GM10266 (cell line): ENCODE results near the gene ZNF469.

Experiments used
- DNase-seq: peaks from one replicate; pipeline ENCODE4 v3.0.0; 2012; ENCODE audit errors: extremely low spot score
- CTCF ChIP-seq: IDR thresholded peaks from 2 replicates; pipeline ENCODE4 v1.5.1; 2012; ENCODE audit warnings: mild to moderate bottlenecking, low read depth; ENCODE audit not compliant: control insufficient read depth, insufficient read depth; ENCODE audit errors: missing control alignments

Gene ZNF469

GRCh38 chr16:88398170-88398873 is 15.6 kb downstream of the ZNF469 start:
- no peak for DNase-seq
- no peak for TF ChIP-seq CTCF

GRCh38 chr16:88398874-88399178 is 16.1 kb downstream of the ZNF469 start:
- no peak for TF ChIP-seq CTCF
- DNase-seq, result no peak

GRCh38 chr16:88400186-88400585 is 17.4 kb downstream of the ZNF469 start:
- no peak for DNase-seq
- TF ChIP-seq CTCF, result no peak

- DNase-seq, result no peak
- TF ChIP-seq CTCF, result no peak
Measured at GRCh38 chr16:88401604-88402246, 19.0 kb downstream of the ZNF469 start.

GRCh38 chr16:88402551-88403240 is 19.9 kb downstream of the ZNF469 start:
- TF ChIP-seq CTCF, result no peak
- no peak for DNase-seq

GRCh38 chr16:88403794-88404581 is 21.2 kb downstream of the ZNF469 start:
- no peak for DNase-seq
- no peak for TF ChIP-seq CTCF
